Lower leg skin (tissue), 3 donors: ENCODE measurements around the gene KIT.

Experiments used
- CTCF ChIP-seq, 3 donors: fragments of 450-650 bp; IDR thresholded peaks; one replicate each; pipeline ENCODE4 v1.5.1; 2016; ENCODE audit warnings: antibody characterized with exemption in 3 of 3, mild to moderate bottlenecking in 3 of 3, moderate library complexity in 2 of 3
- POLR2A ChIP-seq, 2 donors: fragments of 450-650 bp; IDR thresholded peaks; one replicate each; pipeline ENCODE4 v1.6.1; 2016 to 2017; ENCODE audit warnings: antibody characterized with exemption in 2 of 2, mild to moderate bottlenecking in 1 of 2, moderate library complexity in 1 of 2

GRCh38 chr4:54767376-54767775 is 109.6 kb downstream of the KIT start:
- TF ChIP-seq CTCF (IDR thresholded peaks at IDR 0.05) (no peak), POLR2A (IDR thresholded peaks at IDR 0.05) (no peak)
